ENCODE results near the gene SLC25A19. TPM values are rescaled to one million over a fixed set of nuclear protein-coding genes. Genes with fewer than 3 reads are reported as not detected.
"Not testable (repeated sequence)": the region's sequence is repeated elsewhere in the genome, so short reads cannot be mapped to it uniquely, and the experiment has no call there.

SLC25A19 gene
- total RNA-seq, 1 donor from 2014 or later: 17.8 TPM

GRCh38 chr17:75288359-75288758 lies 874 bp downstream of the SLC25A19 start:
- H3K9me3 Mint-ChIP-seq: no peaks in the 10 kb centered on the region
- no peak for DNase-seq (ENCODE audit: extremely low spot score, unreplicated experiment)
- H3K4me1 Mint-ChIP-seq (ENCODE audit: unreplicated experiment): peaks cover 10% of the 10 kb centered on the region
- TF ChIP-seq CTCF (conservative IDR thresholded peaks at IDR 0.05): no peak
- no peaks in the 10 kb centered on the region for H3K27me3 Mint-ChIP-seq
- H3K27ac Mint-ChIP-seq: peak overlapping the region; percentile 25
- H3K4me3 Mint-ChIP-seq: peak overlapping the region; percentile 99
- H3K36me3 Mint-ChIP-seq: peaks cover 3% of the 10 kb centered on the region

GRCh38 chr17:75287221-75287620 lies 2.0 kb downstream of the SLC25A19 start:
- Mint-ChIP-seq H3K4me3 (peak overlapping the region; percentile 53), H3K27me3 (no peaks in the 10 kb centered on the region), H3K27ac (no peak overlapping the region), H3K9me3 (no peaks in the 10 kb centered on the region), H3K4me1 (ENCODE audit: unreplicated experiment) (peaks cover 10% of the 10 kb centered on the region), H3K36me3 (peaks cover 5% of the 10 kb centered on the region)
- TF ChIP-seq CTCF (conservative IDR thresholded peaks at IDR 0.05): no peak
- DNase-seq (ENCODE audit: extremely low spot score, unreplicated experiment): no peak

- peaks cover 10% of the 10 kb centered on the region for H3K4me1 Mint-ChIP-seq (ENCODE audit: unreplicated experiment)
- no peak for TF ChIP-seq CTCF (conservative IDR thresholded peaks at IDR 0.05)
- H3K9me3 Mint-ChIP-seq: no peaks in the 10 kb centered on the region
- H3K36me3 Mint-ChIP-seq: peaks cover 5% of the 10 kb centered on the region
- no peaks in the 10 kb centered on the region for H3K27me3 Mint-ChIP-seq
- no peak overlapping the region for H3K4me3 Mint-ChIP-seq
- H3K27ac Mint-ChIP-seq: no peak overlapping the region
- no peak for DNase-seq (ENCODE audit: extremely low spot score, unreplicated experiment)
Measured at GRCh38 chr17:75285123-75285522, 4.1 kb downstream of the SLC25A19 start.

GRCh38 chr17:75280189-75280588 lies 9.0 kb downstream of the SLC25A19 start:
- H3K9me3 Mint-ChIP-seq; H3K36me3 Mint-ChIP-seq; H3K27ac Mint-ChIP-seq; H3K27me3 Mint-ChIP-seq; H3K4me1 Mint-ChIP-seq (ENCODE audit: unreplicated experiment); DNase-seq (ENCODE audit: extremely low spot score, unreplicated experiment); H3K4me3 Mint-ChIP-seq: not testable (repeated sequence)

GRCh38 chr17:75277664-75278071 lies 11.6 kb downstream of the SLC25A19 start:
- Mint-ChIP-seq H3K36me3 (peaks cover 3% of the 10 kb centered on the region), H3K27me3 (no peaks in the 10 kb centered on the region), H3K9me3 (no peaks in the 10 kb centered on the region), H3K4me3 (no peak overlapping the region), H3K27ac (peak overlapping the region; percentile 89), H3K4me1 (ENCODE audit: unreplicated experiment) (peaks cover 4% of the 10 kb centered on the region)
- no peak for DNase-seq (ENCODE audit: extremely low spot score, unreplicated experiment)
- TF ChIP-seq CTCF (conservative IDR thresholded peaks at IDR 0.05): no peak

GRCh38 chr17:75273977-75274708 lies 15.1 kb downstream of the SLC25A19 start:
- no peaks in the 10 kb centered on the region for H3K9me3 Mint-ChIP-seq
- peaks cover 14% of the 10 kb centered on the region for H3K4me1 Mint-ChIP-seq (ENCODE audit: unreplicated experiment)
- no peak for TF ChIP-seq CTCF (conservative IDR thresholded peaks at IDR 0.05)
- peaks cover 2% of the 10 kb centered on the region for H3K27me3 Mint-ChIP-seq
- DNase-seq (ENCODE audit: extremely low spot score, unreplicated experiment): no peak
- no peak overlapping the region for H3K27ac Mint-ChIP-seq
- peak overlapping the region; percentile 35 for H3K4me3 Mint-ChIP-seq
- H3K36me3 Mint-ChIP-seq: peaks cover 3% of the 10 kb centered on the region

Measured in type B pancreatic cell (in vitro differentiated cells).